ENCODE results near the gene NDUFA13.

DNA sequence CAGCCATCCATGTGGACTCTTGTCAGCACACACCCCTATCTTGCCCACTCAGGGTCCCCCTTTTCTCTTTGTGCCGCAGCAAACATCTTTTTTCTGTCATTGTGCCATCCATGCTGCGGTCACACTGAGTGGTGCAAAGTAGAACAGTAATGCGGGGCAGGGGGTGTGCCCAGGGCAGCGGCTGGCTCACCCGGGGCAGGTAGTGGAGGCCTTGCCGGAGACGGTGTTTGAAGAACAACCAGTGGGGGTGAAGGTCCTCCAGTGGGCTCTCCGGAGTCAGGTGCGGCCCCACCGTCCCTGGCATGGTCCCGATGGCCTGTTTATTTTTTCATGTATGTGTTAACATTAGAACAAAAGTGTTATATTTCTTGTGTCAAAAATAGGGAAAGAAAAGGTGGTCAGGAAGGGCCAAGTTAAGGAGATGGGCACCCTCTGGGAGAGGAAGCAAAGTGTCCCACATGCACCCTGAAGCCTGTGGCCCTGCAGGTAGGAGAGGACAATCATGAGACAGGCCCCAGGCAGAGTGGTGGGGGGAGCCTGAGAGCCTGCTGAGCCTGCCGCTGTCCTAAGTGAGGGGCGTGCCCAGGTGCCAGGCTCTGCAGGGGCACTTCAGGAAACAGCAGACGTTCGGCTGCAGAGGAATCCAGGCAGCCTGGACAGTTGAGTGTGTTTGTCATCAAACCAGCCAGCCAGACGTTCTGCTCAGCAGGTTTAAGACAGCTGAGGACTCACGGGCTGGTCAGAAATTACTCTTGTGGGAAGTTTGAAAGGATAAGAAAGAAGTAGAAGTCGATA, 13.0 kb upstream of the NDUFA13 start:
- TF ChIP-seq, protein P1, sequence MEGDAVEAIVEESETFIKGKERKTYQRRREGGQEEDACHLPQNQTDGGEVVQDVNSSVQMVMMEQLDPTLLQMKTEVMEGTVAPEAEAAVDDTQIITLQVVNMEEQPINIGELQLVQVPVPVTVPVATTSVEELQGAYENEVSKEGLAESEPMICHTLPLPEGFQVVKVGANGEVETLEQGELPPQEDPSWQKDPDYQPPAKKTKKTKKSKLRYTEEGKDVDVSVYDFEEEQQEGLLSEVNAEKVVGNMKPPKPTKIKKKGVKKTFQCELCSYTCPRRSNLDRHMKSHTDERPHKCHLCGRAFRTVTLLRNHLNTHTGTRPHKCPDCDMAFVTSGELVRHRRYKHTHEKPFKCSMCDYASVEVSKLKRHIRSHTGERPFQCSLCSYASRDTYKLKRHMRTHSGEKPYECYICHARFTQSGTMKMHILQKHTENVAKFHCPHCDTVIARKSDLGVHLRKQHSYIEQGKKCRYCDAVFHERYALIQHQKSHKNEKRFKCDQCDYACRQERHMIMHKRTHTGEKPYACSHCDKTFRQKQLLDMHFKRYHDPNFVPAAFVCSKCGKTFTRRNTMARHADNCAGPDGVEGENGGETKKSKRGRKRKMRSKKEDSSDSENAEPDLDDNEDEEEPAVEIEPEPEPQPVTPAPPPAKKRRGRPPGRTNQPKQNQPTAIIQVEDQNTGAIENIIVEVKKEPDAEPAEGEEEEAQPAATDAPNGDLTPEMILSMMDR (IDR thresholded peaks at IDR 0.05): no peak
- TF ChIP-seq POLR2A (IDR thresholded peaks at IDR 0.05) (no peak), EP300 (IDR thresholded peaks at IDR 0.05) (no peak), POLR2AphosphoS5 (IDR thresholded peaks at IDR 0.05) (no peak)
